ENCODE results near the gene LHFPL6. TPM values are rescaled to one million over a fixed set of nuclear protein-coding genes. Genes with fewer than 3 reads are reported as not detected.

The LHFPL6 gene
- total RNA-seq, 1 donor from 2014 or later, result 31.4 TPM

DNA sequence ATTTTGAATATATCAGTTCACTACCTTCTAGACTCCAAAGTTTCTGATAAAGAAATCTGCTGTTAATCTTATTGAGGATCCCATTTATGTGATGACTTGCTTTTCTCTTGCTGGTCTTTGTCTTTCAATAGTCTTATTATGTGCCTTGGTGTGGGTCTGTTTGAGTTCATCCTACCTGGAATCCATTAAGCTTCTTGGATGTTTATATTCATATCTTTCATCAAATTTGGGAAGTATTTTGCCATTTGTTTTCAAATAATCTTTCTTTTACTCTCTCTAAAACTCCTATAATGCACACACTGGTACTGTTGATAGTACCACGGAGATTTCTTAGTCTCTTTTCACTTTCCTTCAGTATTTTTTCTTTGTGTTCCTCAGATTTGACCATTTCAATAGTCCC is 28.3 kb upstream of the LHFPL6 start:
- no peak for DNase-seq (ENCODE audit: low read depth)
- Mint-ChIP-seq H3K36me3 (ENCODE audit: low read depth, unreplicated experiment) (no peaks in the 10 kb centered on the region), H3K4me1 (ENCODE audit: low read depth, unreplicated experiment) (no peaks in the 10 kb centered on the region), H3K4me3 (ENCODE audit: unreplicated experiment) (no peak overlapping the region), H3K9me3 (ENCODE audit: unreplicated experiment) (no peaks in the 10 kb centered on the region), H3K27ac (ENCODE audit: unreplicated experiment) (no peak overlapping the region), H3K27me3 (ENCODE audit: low read depth, unreplicated experiment) (no peaks in the 10 kb centered on the region)
- no peak for FAIRE-seq
- no peak overlapping the region for H3K4me3 ChIP-seq (ENCODE audit: insufficient read depth, low read depth, low read length)
- no peaks in the 10 kb centered on the region for H3K9me3 ChIP-seq (ENCODE audit: insufficient read depth, low read depth, low read length)
- H3K79me2 ChIP-seq (ENCODE audit: insufficient read depth, low read length), result no peaks in the 10 kb centered on the region
- no peak for TF ChIP-seq CTCF (IDR thresholded peaks at IDR 0.05; ENCODE audit: insufficient read depth, low read depth, low read length)
- no peak for TF ChIP-seq EZH2 (IDR thresholded peaks at IDR 0.05; ENCODE audit: insufficient read depth, low read length)
- H3K9ac ChIP-seq (ENCODE audit: low read length), result no peak overlapping the region
- H2AFZ ChIP-seq (ENCODE audit: low read depth, low read length), result no peak overlapping the region
- no peaks in the 10 kb centered on the region for H3K36me3 ChIP-seq (ENCODE audit: insufficient read depth, low read length)
- no peak overlapping the region for H3K4me2 ChIP-seq (ENCODE audit: low read length)
- H3K27me3 ChIP-seq (ENCODE audit: insufficient read depth, low read length), result no peaks in the 10 kb centered on the region
- no peaks in the 10 kb centered on the region for H3K4me1 ChIP-seq (ENCODE audit: insufficient read depth, low read length)
- H3K27ac ChIP-seq (ENCODE audit: low read depth, low read length), result no peak overlapping the region
- no peaks in the 10 kb centered on the region for H4K20me1 ChIP-seq (ENCODE audit: insufficient read depth, low read length)

- Mint-ChIP-seq H3K4me3 (ENCODE audit: unreplicated experiment) (no peak overlapping the region), H3K4me1 (ENCODE audit: low read depth, unreplicated experiment) (no peaks in the 10 kb centered on the region), H3K9me3 (ENCODE audit: unreplicated experiment) (no peaks in the 10 kb centered on the region), H3K27me3 (ENCODE audit: low read depth, unreplicated experiment) (no peaks in the 10 kb centered on the region), H3K36me3 (ENCODE audit: low read depth, unreplicated experiment) (no peaks in the 10 kb centered on the region), H3K27ac (ENCODE audit: unreplicated experiment) (no peak overlapping the region)
- FAIRE-seq (no peak), DNase-seq (ENCODE audit: low read depth) (no peak)
- TF ChIP-seq EZH2 (IDR thresholded peaks at IDR 0.05; ENCODE audit: insufficient read depth, low read length) (no peak), CTCF (IDR thresholded peaks at IDR 0.05; ENCODE audit: insufficient read depth, low read depth, low read length) (no peak)
- H3K4me1 ChIP-seq (ENCODE audit: insufficient read depth, low read length), result no peaks in the 10 kb centered on the region
- no peaks in the 10 kb centered on the region for H3K27me3 ChIP-seq (ENCODE audit: insufficient read depth, low read length)
- no peak overlapping the region for H3K9ac ChIP-seq (ENCODE audit: low read length)
- no peaks in the 10 kb centered on the region for H3K9me3 ChIP-seq (ENCODE audit: insufficient read depth, low read depth, low read length)
- H3K79me2 ChIP-seq (ENCODE audit: insufficient read depth, low read length), result no peaks in the 10 kb centered on the region
- H2AFZ ChIP-seq (ENCODE audit: low read depth, low read length), result no peak overlapping the region
- no peak overlapping the region for H3K4me3 ChIP-seq (ENCODE audit: insufficient read depth, low read depth, low read length)
- no peaks in the 10 kb centered on the region for H3K36me3 ChIP-seq (ENCODE audit: insufficient read depth, low read length)
- H3K27ac ChIP-seq (ENCODE audit: low read depth, low read length), result no peak overlapping the region
- no peaks in the 10 kb centered on the region for H4K20me1 ChIP-seq (ENCODE audit: insufficient read depth, low read length)
- H3K4me2 ChIP-seq (ENCODE audit: low read length), result no peak overlapping the region
Observed at GRCh38 chr13:39623466-39623865, 20.5 kb upstream of the LHFPL6 start.

GRCh38 chr13:39618561-39618960 is 15.6 kb upstream of the LHFPL6 start:
- H3K9me3 Mint-ChIP-seq (ENCODE audit: unreplicated experiment), result no peaks in the 10 kb centered on the region
- Histone ChIP-seq H3K27ac (ENCODE audit: low read depth, low read length) (no peak overlapping the region), H2AFZ (ENCODE audit: low read depth, low read length) (no peak overlapping the region), H3K4me2 (ENCODE audit: low read length) (no peak overlapping the region), H3K9ac (ENCODE audit: low read length) (no peak overlapping the region), H3K27me3 (ENCODE audit: insufficient read depth, low read length) (no peaks in the 10 kb centered on the region), H3K79me2 (ENCODE audit: insufficient read depth, low read length) (no peaks in the 10 kb centered on the region), H3K36me3 (ENCODE audit: insufficient read depth, low read length) (no peaks in the 10 kb centered on the region), H3K4me1 (ENCODE audit: insufficient read depth, low read length) (no peaks in the 10 kb centered on the region), H3K9me3 (ENCODE audit: insufficient read depth, low read depth, low read length) (no peaks in the 10 kb centered on the region), H4K20me1 (ENCODE audit: insufficient read depth, low read length) (no peaks in the 10 kb centered on the region), H3K4me3 (ENCODE audit: insufficient read depth, low read depth, low read length) (no peak overlapping the region)
- no peaks in the 10 kb centered on the region for H3K4me1 Mint-ChIP-seq (ENCODE audit: low read depth, unreplicated experiment)
- H3K36me3 Mint-ChIP-seq (ENCODE audit: low read depth, unreplicated experiment), result no peaks in the 10 kb centered on the region
- no peak for FAIRE-seq
- TF ChIP-seq CTCF (IDR thresholded peaks at IDR 0.05; ENCODE audit: insufficient read depth, low read depth, low read length) (no peak), EZH2 (IDR thresholded peaks at IDR 0.05; ENCODE audit: insufficient read depth, low read length) (no peak)
- H3K4me3 Mint-ChIP-seq (ENCODE audit: unreplicated experiment), result no peak overlapping the region
- H3K27ac Mint-ChIP-seq (ENCODE audit: unreplicated experiment), result no peak overlapping the region
- DNase-seq (ENCODE audit: low read depth), result no peak
- no peaks in the 10 kb centered on the region for H3K27me3 Mint-ChIP-seq (ENCODE audit: low read depth, unreplicated experiment)

Data from astrocyte (in vitro differentiated cells and primary cell).